Measurements from ENCODE around the gene BTAF1. TPM values are rescaled to one million over a fixed set of nuclear protein-coding genes. Genes with fewer than 3 reads are reported as not detected.

The BTAF1 gene
- total RNA-seq, 1 experiment from 2014 or later = 42.5 TPM

DNA sequence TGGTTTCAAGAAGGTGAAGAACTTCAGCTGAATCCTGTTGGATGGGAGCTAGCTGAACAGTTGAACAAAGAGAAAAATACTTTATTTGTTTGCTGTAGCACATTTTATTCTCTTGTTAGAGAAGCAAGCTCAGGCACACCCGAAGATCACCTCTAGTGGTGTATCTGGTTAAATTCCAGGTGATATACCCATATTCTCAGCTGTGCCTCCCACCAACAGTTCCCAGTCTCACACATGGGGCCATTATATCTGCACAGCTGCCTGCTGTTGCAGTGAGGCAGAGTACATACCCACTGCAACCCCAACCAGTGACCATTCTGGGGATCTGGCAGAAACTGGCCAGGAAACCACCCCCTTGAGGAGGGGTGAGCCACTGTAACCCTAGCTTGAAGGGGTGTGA, 9.2 kb downstream of the BTAF1 start:
- no peak overlapping the region for H3K4me2 ChIP-seq (ENCODE audit: low read length)
- no peaks in the 10 kb centered on the region for H3K9me2 ChIP-seq (ENCODE audit: insufficient read depth)
- H3K9ac ChIP-seq (ENCODE audit: low read length) = no peak overlapping the region
- H4K20me1 ChIP-seq (ENCODE audit: insufficient read depth) = peaks cover 27% of the 10 kb centered on the region; the same call in 1 of the 2 replicates
- ATAC-seq (peak; percentile 55), DNase-seq (ENCODE audit: low read depth, low spot score) (no peak)
- ChIA-PET POLR2A (interaction anchor here (1.5 kb wide), 1 partner anchor 9 kb away, joined by 6 read pairs; the partner anchor contains the start of gene BTAF1), CTCF (interaction anchor here (1.1 kb wide), 1 partner anchor 9 kb away, joined by 4 read pairs; the partner anchor contains the start of gene BTAF1), RAD21 (ENCODE audit: low non-redundant PET in 1 of 2, low total read pairs in 2 of 2, uncharacterized antibody in 2 of 2, unreplicated experiment in 2 of 2) (no interaction called here)
- 0 out of 4 replicates have a peak, but pooled peaks cover 0 to 5% of the 10 kb centered on the region in 2 experiments for H3K4me1 ChIP-seq (ENCODE audit: control insufficient read depth in 1 of 2, insufficient read depth in 2 of 2, low read length in 2 of 2)
- H3K27me3 ChIP-seq (ENCODE audit: insufficient read depth, low read length) = no peaks in the 10 kb centered on the region
- H3K79me2 ChIP-seq (ENCODE audit: insufficient read depth, low read length) = peaks cover 98% of the 10 kb centered on the region
- intact Hi-C loops (cut with micrococcal nuclease) = no loop called here
- BruUV-seq (replicated peaks) = no TSS peak
- peaks cover 6 to 17% of the 10 kb centered on the region in 2 experiments for H3K36me3 ChIP-seq (ENCODE audit: control insufficient read depth in 1 of 2, insufficient read depth in 2 of 2, low read length in 2 of 2)
- no peak overlapping the region for H3K4me3 ChIP-seq (replicated peaks in 1 of 2; ENCODE audit: low read depth in 1 of 2, low read length in 2 of 2)
- TF ChIP-seq EZH2phosphoT487 (IDR thresholded peaks at IDR 0.05; ENCODE audit: borderline replicate concordance) = no peak
- TF ChIP-seq, protein P1, sequence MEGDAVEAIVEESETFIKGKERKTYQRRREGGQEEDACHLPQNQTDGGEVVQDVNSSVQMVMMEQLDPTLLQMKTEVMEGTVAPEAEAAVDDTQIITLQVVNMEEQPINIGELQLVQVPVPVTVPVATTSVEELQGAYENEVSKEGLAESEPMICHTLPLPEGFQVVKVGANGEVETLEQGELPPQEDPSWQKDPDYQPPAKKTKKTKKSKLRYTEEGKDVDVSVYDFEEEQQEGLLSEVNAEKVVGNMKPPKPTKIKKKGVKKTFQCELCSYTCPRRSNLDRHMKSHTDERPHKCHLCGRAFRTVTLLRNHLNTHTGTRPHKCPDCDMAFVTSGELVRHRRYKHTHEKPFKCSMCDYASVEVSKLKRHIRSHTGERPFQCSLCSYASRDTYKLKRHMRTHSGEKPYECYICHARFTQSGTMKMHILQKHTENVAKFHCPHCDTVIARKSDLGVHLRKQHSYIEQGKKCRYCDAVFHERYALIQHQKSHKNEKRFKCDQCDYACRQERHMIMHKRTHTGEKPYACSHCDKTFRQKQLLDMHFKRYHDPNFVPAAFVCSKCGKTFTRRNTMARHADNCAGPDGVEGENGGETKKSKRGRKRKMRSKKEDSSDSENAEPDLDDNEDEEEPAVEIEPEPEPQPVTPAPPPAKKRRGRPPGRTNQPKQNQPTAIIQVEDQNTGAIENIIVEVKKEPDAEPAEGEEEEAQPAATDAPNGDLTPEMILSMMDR (IDR thresholded peaks at IDR 0.05 in 2 of 3, conservative IDR thresholded peaks at IDR 0.05 in 1 of 3; ENCODE audit: borderline replicate concordance in 1 of 3, insufficient read depth in 1 of 3, low read depth in 2 of 3, low read length in 2 of 3) = peak in 1 of 3 experiments; percentile 25; a peak in 1 of 6 replicates
- no peak for TF ChIP-seq ZFX (IDR thresholded peaks at IDR 0.05)
- no peaks in the 10 kb centered on the region for H3K9me3 ChIP-seq (ENCODE audit: control insufficient read depth in 1 of 2, insufficient read depth in 1 of 2, low read depth in 1 of 2, low read length in 2 of 2)
- no peak overlapping the region for H2AFZ ChIP-seq (ENCODE audit: low read depth, low read length, poor library complexity, severe bottlenecking)
- no peak overlapping the region for H3K27ac ChIP-seq (ENCODE audit: low read depth, low read length)

DNA sequence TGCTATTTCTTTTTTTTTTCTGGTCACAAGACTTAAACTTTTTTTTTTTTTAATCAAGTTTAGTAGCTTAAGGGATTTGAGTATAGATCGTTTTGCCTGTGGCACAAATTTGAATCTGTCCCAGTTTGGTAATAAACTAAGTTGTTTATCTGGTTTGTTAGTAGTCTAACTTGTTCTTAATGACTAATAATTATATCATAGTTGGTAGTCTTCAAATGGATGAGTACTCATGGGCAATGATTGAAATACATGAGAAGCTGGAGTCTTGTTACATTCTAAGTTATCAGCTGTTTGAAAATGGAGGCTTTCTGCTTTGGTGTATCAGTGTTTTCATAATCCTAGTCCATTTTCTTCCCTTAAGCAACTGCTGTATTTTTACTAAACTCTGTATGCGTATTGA, 12.3 kb downstream of the BTAF1 start:
- Histone ChIP-seq H3K4me3 (replicated peaks in 1 of 2; ENCODE audit: low read depth in 1 of 2, low read length in 2 of 2) (no peak overlapping the region), H3K79me2 (ENCODE audit: insufficient read depth, low read length) (peaks cover 98% of the 10 kb centered on the region), H2AFZ (ENCODE audit: low read depth, low read length, poor library complexity, severe bottlenecking) (no peak overlapping the region), H4K20me1 (ENCODE audit: insufficient read depth) (peaks cover 15% of the 10 kb centered on the region; the same call in 1 of the 2 replicates), H3K9ac (ENCODE audit: low read length) (no peak overlapping the region), H3K27ac (ENCODE audit: low read depth, low read length) (no peak overlapping the region), H3K4me2 (ENCODE audit: low read length) (no peak overlapping the region), H3K9me3 (ENCODE audit: control insufficient read depth in 1 of 2, insufficient read depth in 1 of 2, low read depth in 1 of 2, low read length in 2 of 2) (no peaks in the 10 kb centered on the region), H3K27me3 (ENCODE audit: insufficient read depth, low read length) (no peaks in the 10 kb centered on the region), H3K9me2 (ENCODE audit: insufficient read depth) (no peaks in the 10 kb centered on the region), H3K4me1 (ENCODE audit: control insufficient read depth in 1 of 2, insufficient read depth in 2 of 2, low read length in 2 of 2) (0 out of 4 replicates have a peak, but pooled peaks cover 0 to 5% of the 10 kb centered on the region in 2 experiments), H3K36me3 (ENCODE audit: control insufficient read depth in 1 of 2, insufficient read depth in 2 of 2, low read length in 2 of 2) (peaks cover 6 to 19% of the 10 kb centered on the region in 2 experiments)
- ChIA-PET CTCF (no interaction called here), POLR2A (no interaction called here), RAD21 (ENCODE audit: low non-redundant PET in 1 of 2, low total read pairs in 2 of 2, uncharacterized antibody in 2 of 2, unreplicated experiment in 2 of 2) (no interaction called here)
- DNase-seq (ENCODE audit: low read depth, low spot score) (no peak), ATAC-seq (no peak)
- TF ChIP-seq EZH2phosphoT487 (IDR thresholded peaks at IDR 0.05; ENCODE audit: borderline replicate concordance) (no peak), SRF (IDR thresholded peaks at IDR 0.05; ENCODE audit: low read depth) (no peak), POLR2A (IDR thresholded peaks at IDR 0.05; ENCODE audit: borderline replicate concordance, extremely low read depth, insufficient read depth, insufficient read length) (no peak), SIN3A (IDR thresholded peaks at IDR 0.05; ENCODE audit: low read depth) (no peak), EGR1 (IDR thresholded peaks at IDR 0.05; ENCODE audit: low read depth) (no peak), ZNF274 (IDR thresholded peaks at IDR 0.05; ENCODE audit: low read depth, low read length) (no peak), RAD21 (IDR thresholded peaks at IDR 0.05; ENCODE audit: low read depth) (no peak), JUND (IDR thresholded peaks at IDR 0.05) (no peak), SP1 (IDR thresholded peaks at IDR 0.05; ENCODE audit: low read depth) (0 out of 2 replicates have a peak, but pooled peaks have one; percentile 15), FOSL1 (IDR thresholded peaks at IDR 0.05; ENCODE audit: low read depth) (peak; percentile 30; the same call in 1 of the 2 replicates)
- TF ChIP-seq, protein P2, sequence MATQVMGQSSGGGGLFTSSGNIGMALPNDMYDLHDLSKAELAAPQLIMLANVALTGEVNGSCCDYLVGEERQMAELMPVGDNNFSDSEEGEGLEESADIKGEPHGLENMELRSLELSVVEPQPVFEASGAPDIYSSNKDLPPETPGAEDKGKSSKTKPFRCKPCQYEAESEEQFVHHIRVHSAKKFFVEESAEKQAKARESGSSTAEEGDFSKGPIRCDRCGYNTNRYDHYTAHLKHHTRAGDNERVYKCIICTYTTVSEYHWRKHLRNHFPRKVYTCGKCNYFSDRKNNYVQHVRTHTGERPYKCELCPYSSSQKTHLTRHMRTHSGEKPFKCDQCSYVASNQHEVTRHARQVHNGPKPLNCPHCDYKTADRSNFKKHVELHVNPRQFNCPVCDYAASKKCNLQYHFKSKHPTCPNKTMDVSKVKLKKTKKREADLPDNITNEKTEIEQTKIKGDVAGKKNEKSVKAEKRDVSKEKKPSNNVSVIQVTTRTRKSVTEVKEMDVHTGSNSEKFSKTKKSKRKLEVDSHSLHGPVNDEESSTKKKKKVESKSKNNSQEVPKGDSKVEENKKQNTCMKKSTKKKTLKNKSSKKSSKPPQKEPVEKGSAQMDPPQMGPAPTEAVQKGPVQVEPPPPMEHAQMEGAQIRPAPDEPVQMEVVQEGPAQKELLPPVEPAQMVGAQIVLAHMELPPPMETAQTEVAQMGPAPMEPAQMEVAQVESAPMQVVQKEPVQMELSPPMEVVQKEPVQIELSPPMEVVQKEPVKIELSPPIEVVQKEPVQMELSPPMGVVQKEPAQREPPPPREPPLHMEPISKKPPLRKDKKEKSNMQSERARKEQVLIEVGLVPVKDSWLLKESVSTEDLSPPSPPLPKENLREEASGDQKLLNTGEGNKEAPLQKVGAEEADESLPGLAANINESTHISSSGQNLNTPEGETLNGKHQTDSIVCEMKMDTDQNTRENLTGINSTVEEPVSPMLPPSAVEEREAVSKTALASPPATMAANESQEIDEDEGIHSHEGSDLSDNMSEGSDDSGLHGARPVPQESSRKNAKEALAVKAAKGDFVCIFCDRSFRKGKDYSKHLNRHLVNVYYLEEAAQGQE (IDR thresholded peaks at IDR 0.05; ENCODE audit: low read depth) = no peak
- TF ChIP-seq, protein P3, sequence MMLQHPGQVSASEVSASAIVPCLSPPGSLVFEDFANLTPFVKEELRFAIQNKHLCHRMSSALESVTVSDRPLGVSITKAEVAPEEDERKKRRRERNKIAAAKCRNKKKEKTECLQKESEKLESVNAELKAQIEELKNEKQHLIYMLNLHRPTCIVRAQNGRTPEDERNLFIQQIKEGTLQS (IDR thresholded peaks at IDR 0.05) = no peak
- TSS peak; percentile 19 for BruUV-seq (replicated peaks)
- intact Hi-C loops (cut with micrococcal nuclease) = no loop called here
